ENCODE results near the gene PRELID3B.

The PRELID3B gene

GRCh38 chr20:59042151-59042795 lies at the start of gene PRELID3B:
Gene PRELID3B (minus strand): TSS chr20:59042786. CDS start chr20:59042730, 56 bp downstream.
- DNase-seq (ENCODE audit: low read depth) = no peak

- peak; percentile 73 for DNase-seq (ENCODE audit: low read depth)
These were observed 45.3 kb upstream of the PRELID3B start for GRCh38 chr20:59087829-59088433.

GRCh38 chr20:59086923-59087322 lies 44.3 kb upstream of the PRELID3B start:
- DNase-seq (ENCODE audit: low read depth) = no peak

- DNase-seq (ENCODE audit: low read depth) = no peak
These were observed 41.7 kb upstream of the PRELID3B start for GRCh38 chr20:59084041-59084850.

- no peak for DNase-seq (ENCODE audit: low read depth)
These were observed 40.4 kb upstream of the PRELID3B start for GRCh38 chr20:59082981-59083380.

GRCh38 chr20:59082077-59082740 lies 39.6 kb upstream of the PRELID3B start:
- DNase-seq (ENCODE audit: low read depth) = no peak

- DNase-seq (ENCODE audit: low read depth) = no peak
These were observed 38.5 kb upstream of the PRELID3B start for GRCh38 chr20:59081036-59081435.

GRCh38 chr20:59078231-59078630 lies 35.6 kb upstream of the PRELID3B start:
- DNase-seq (ENCODE audit: low read depth) = no peak

- no peak for DNase-seq (ENCODE audit: low read depth)
These were observed 35.1 kb upstream of the PRELID3B start for GRCh38 chr20:59077705-59078104.

GRCh38 chr20:59075934-59076508 lies 33.4 kb upstream of the PRELID3B start:
- DNase-seq (ENCODE audit: low read depth) = no peak

- DNase-seq (ENCODE audit: low read depth) = no peak
These were observed 31.9 kb upstream of the PRELID3B start for GRCh38 chr20:59074456-59074855.

GRCh38 chr20:59073582-59073981 lies 31.0 kb upstream of the PRELID3B start:
- DNase-seq (ENCODE audit: low read depth) = no peak

- no peak for DNase-seq (ENCODE audit: low read depth)
These were observed 28.6 kb upstream of the PRELID3B start for GRCh38 chr20:59071216-59071615.

GRCh38 chr20:59069026-59069425 lies 26.4 kb upstream of the PRELID3B start:
- DNase-seq (ENCODE audit: low read depth) = no peak

- no peak for DNase-seq (ENCODE audit: low read depth)
These were observed 25.9 kb upstream of the PRELID3B start for GRCh38 chr20:59068534-59068933.

- DNase-seq (ENCODE audit: low read depth) = no peak
These were observed 21.7 kb upstream of the PRELID3B start for GRCh38 chr20:59064214-59064722.

GRCh38 chr20:59063358-59064213 lies 21.0 kb upstream of the PRELID3B start:
- no peak for DNase-seq (ENCODE audit: low read depth)

GRCh38 chr20:59062081-59062480 lies 19.5 kb upstream of the PRELID3B start:
- no peak for DNase-seq (ENCODE audit: low read depth)

- no peak for DNase-seq (ENCODE audit: low read depth)
These were observed 12.7 kb upstream of the PRELID3B start for GRCh38 chr20:59055302-59055701.

GRCh38 chr20:59051666-59052185 lies 9.1 kb upstream of the PRELID3B start:
- DNase-seq (ENCODE audit: low read depth) = no peak

- no peak for DNase-seq (ENCODE audit: low read depth)
These were observed 7.9 kb upstream of the PRELID3B start for GRCh38 chr20:59050437-59050836.
